ENCODE data around the gene APOA5.

APOA5 gene

GRCh38 chr11:116828632-116829524 lies 37.2 kb upstream of the APOA5 start:
- no peak for FAIRE-seq

GRCh38 chr11:116827461-116827860 lies 35.8 kb upstream of the APOA5 start:
- no peak for DNase-seq (ENCODE audit: insufficient read length, low spot score)
- no peak for FAIRE-seq

More at GRCh38 chr11:116828632-116829524, 37.2 kb upstream of the APOA5 start:
- no peak for DNase-seq (ENCODE audit: insufficient read length, low spot score)

- DNase-seq (ENCODE audit: insufficient read length, low spot score) (no peak), FAIRE-seq (no peak)
Observed at GRCh38 chr11:116826751-116827431, 35.2 kb upstream of the APOA5 start.

- FAIRE-seq (no peak), DNase-seq (ENCODE audit: insufficient read length, low spot score) (no peak)
Observed at GRCh38 chr11:116825854-116826750, 34.4 kb upstream of the APOA5 start.

- no peak for DNase-seq (ENCODE audit: insufficient read length, low spot score)
- no peak for FAIRE-seq
Observed at GRCh38 chr11:116825434-116825833, 33.8 kb upstream of the APOA5 start.

- DNase-seq (ENCODE audit: insufficient read length, low spot score) (no peak), FAIRE-seq (no peak)
Observed at GRCh38 chr11:116823031-116823843, 31.6 kb upstream of the APOA5 start, which contains the start of gene APOA4. TSS of gene APOA4 (minus strand) at chr11:116823304. CDS start at chr11:116823191, 113 bp downstream.

- DNase-seq (ENCODE audit: insufficient read length, low spot score) (no peak), FAIRE-seq (no peak)
Observed at GRCh38 chr11:116822575-116822974, 30.9 kb upstream of the APOA5 start.

GRCh38 chr11:116821050-116821918 lies 29.6 kb upstream of the APOA5 start:
- FAIRE-seq: no peak

GRCh38 chr11:116819049-116819448 lies 27.4 kb upstream of the APOA5 start:
- no peak for FAIRE-seq
- no peak for DNase-seq (ENCODE audit: insufficient read length, low spot score)

More at GRCh38 chr11:116821050-116821918, 29.6 kb upstream of the APOA5 start:
- no peak for DNase-seq (ENCODE audit: insufficient read length, low spot score)

- no peak for DNase-seq (ENCODE audit: insufficient read length, low spot score)
- FAIRE-seq: no peak
Observed at GRCh38 chr11:116814502-116814901, 22.8 kb upstream of the APOA5 start.

GRCh38 chr11:116813781-116814471 lies 22.2 kb upstream of the APOA5 start:
- FAIRE-seq: no peak
- DNase-seq (ENCODE audit: insufficient read length, low spot score): no peak

- FAIRE-seq: no peak
- no peak for DNase-seq (ENCODE audit: insufficient read length, low spot score)
Observed at GRCh38 chr11:116813170-116813569, 21.5 kb upstream of the APOA5 start.

- FAIRE-seq (no peak), DNase-seq (ENCODE audit: insufficient read length, low spot score) (no peak)
Observed at GRCh38 chr11:116812109-116812508, 20.4 kb upstream of the APOA5 start.

- no peak for DNase-seq (ENCODE audit: insufficient read length, low spot score)
- no peak for FAIRE-seq
Observed at GRCh38 chr11:116811194-116811593, 19.5 kb upstream of the APOA5 start.

- DNase-seq (ENCODE audit: insufficient read length, low spot score) (no peak), FAIRE-seq (no peak)
Observed at GRCh38 chr11:116808262-116809175, 16.8 kb upstream of the APOA5 start.

GRCh38 chr11:116807601-116808261 lies 16.1 kb upstream of the APOA5 start:
- FAIRE-seq: no peak
- no peak for DNase-seq (ENCODE audit: insufficient read length, low spot score)

GRCh38 chr11:116804001-116804400 lies 12.3 kb upstream of the APOA5 start:
- DNase-seq (ENCODE audit: insufficient read length, low spot score) (no peak), FAIRE-seq (no peak)
